Activated T-cell treated with anti-CD3 and anti-CD28 coated beads, Interleukin-2, amount 50 U/mL, for 4 hours (primary cell): Measurements from ENCODE around the gene NOP14. TPM values are rescaled to one million over a fixed set of nuclear protein-coding genes. Genes with fewer than 3 reads are reported as not detected.
"Not testable (repeated sequence)": the region's sequence is repeated elsewhere in the genome, so short reads cannot be mapped to it uniquely, and the experiment has no call there.

Experiments used
- ATAC-seq, 2 donors: fragments of 200-7000 bp; cut with Tn5 transposase; one replicate each; pipeline ENCODE4 v1.10.0; 2021
- DNase-seq: peaks from one replicate; pipeline ENCODE4 v3.0.0-alpha.2; 2020
- H3K27me3 Mint-ChIP-seq: one replicate; pipeline ENCODE4 v1.8.0; 2021; ENCODE audit warnings: low read depth, mixed read lengths
- H3K36me3 Mint-ChIP-seq: one replicate; pipeline ENCODE4 v1.8.0; 2022; ENCODE audit warnings: mixed read lengths; ENCODE audit not compliant: insufficient read depth
- H3K4me1 Mint-ChIP-seq: one replicate; pipeline ENCODE4 v1.8.0; 2021; ENCODE audit warnings: low read depth, mixed read lengths
- H3K4me3 Mint-ChIP-seq: one replicate; pipeline ENCODE4 v1.8.0; 2021; ENCODE audit warnings: mild to moderate bottlenecking, moderate library complexity, mixed read lengths
- H3K9me3 Mint-ChIP-seq: one replicate; pipeline ENCODE4 v1.8.0; 2021; ENCODE audit warnings: mixed read lengths
- total RNA-seq, 3 donors: library from RNA; stranded (reverse); gene quantifications; one replicate each; pipeline ENCODE4 v1.2.1, GENCODE V29; 2021

The NOP14 gene
- total RNA-seq, 3 donors from 2014 or later = 165 to 187 (median 179) TPM

GRCh38 chr4:2977211-2978088 lies 14.2 kb upstream of the NOP14 start:
- ATAC-seq (no peak), DNase-seq (no peak)
- Mint-ChIP-seq H3K4me3 (no peak overlapping the region), H3K36me3 (no peaks in the 10 kb centered on the region), H3K27me3 (peaks cover 3% of the 10 kb centered on the region), H3K4me1 (no peaks in the 10 kb centered on the region), H3K9me3 (peaks cover 4% of the 10 kb centered on the region)

- Mint-ChIP-seq H3K36me3 (no peaks in the 10 kb centered on the region), H3K4me1 (no peaks in the 10 kb centered on the region), H3K4me3 (no peak overlapping the region), H3K9me3 (no peaks in the 10 kb centered on the region), H3K27me3 (peaks cover 1% of the 10 kb centered on the region)
- no peak for DNase-seq
- ATAC-seq = no peak
Observed at GRCh38 chr4:2971275-2971674, 8.1 kb upstream of the NOP14 start.

GRCh38 chr4:2968381-2968780 lies 5.2 kb upstream of the NOP14 start:
- Mint-ChIP-seq H3K4me1 (peaks cover 7% of the 10 kb centered on the region), H3K27me3 (no peaks in the 10 kb centered on the region), H3K9me3 (no peaks in the 10 kb centered on the region), H3K36me3 (no peaks in the 10 kb centered on the region), H3K4me3 (no peak overlapping the region)
- no peak for ATAC-seq
- DNase-seq = no peak

- H3K9me3 Mint-ChIP-seq = no peaks in the 10 kb centered on the region
- DNase-seq (no peak), ATAC-seq (no peak)
- peak overlapping the region; percentile 64 for H3K4me3 Mint-ChIP-seq
- no peaks in the 10 kb centered on the region for H3K27me3 Mint-ChIP-seq
- H3K36me3 Mint-ChIP-seq = peaks cover 8% of the 10 kb centered on the region
- peaks cover 16% of the 10 kb centered on the region for H3K4me1 Mint-ChIP-seq
Observed at GRCh38 chr4:2965262-2965661, 2.1 kb upstream of the NOP14 start.

- Mint-ChIP-seq H3K9me3 (no peaks in the 10 kb centered on the region), H3K36me3 (peaks cover 8% of the 10 kb centered on the region), H3K4me3 (peak overlapping the region; percentile 89), H3K4me1 (peaks cover 20% of the 10 kb centered on the region), H3K27me3 (no peaks in the 10 kb centered on the region)
- ATAC-seq = no peak
- no peak for DNase-seq
Observed at GRCh38 chr4:2964706-2965258, 1.6 kb upstream of the NOP14 start.

- ATAC-seq (no peak), DNase-seq (no peak)
- H3K4me1 Mint-ChIP-seq = peaks cover 25% of the 10 kb centered on the region
- H3K4me3 Mint-ChIP-seq = peak overlapping the region; percentile 89
- H3K27me3 Mint-ChIP-seq = no peaks in the 10 kb centered on the region
- no peaks in the 10 kb centered on the region for H3K9me3 Mint-ChIP-seq
- peaks cover 12% of the 10 kb centered on the region for H3K36me3 Mint-ChIP-seq
Observed at GRCh38 chr4:2963966-2964471, 813 bp upstream of the NOP14 start.

- Mint-ChIP-seq H3K4me3 (peak overlapping the region; percentile 90), H3K27me3 (no peaks in the 10 kb centered on the region), H3K36me3 (peaks cover 24% of the 10 kb centered on the region), H3K9me3 (no peaks in the 10 kb centered on the region), H3K4me1 (peaks cover 38% of the 10 kb centered on the region)
- DNase-seq = peak; percentile 15
- peak; percentile 22 to 33 for ATAC-seq
Observed at GRCh38 chr4:2962614-2963174, 512 bp downstream of the NOP14 start.

GRCh38 chr4:2961811-2962441 lies 1.3 kb downstream of the NOP14 start:
- ATAC-seq (peak; percentile 31 to 47), DNase-seq (no peak)
- no peaks in the 10 kb centered on the region for H3K9me3 Mint-ChIP-seq
- H3K27me3 Mint-ChIP-seq = no peaks in the 10 kb centered on the region
- H3K4me1 Mint-ChIP-seq = peaks cover 41% of the 10 kb centered on the region
- H3K4me3 Mint-ChIP-seq = peak overlapping the region; percentile 90
- H3K36me3 Mint-ChIP-seq = peaks cover 30% of the 10 kb centered on the region

GRCh38 chr4:2961421-2961810 lies 1.8 kb downstream of the NOP14 start:
- Mint-ChIP-seq H3K27me3 (no peaks in the 10 kb centered on the region), H3K4me1 (peaks cover 44% of the 10 kb centered on the region), H3K36me3 (peaks cover 33% of the 10 kb centered on the region), H3K4me3 (peak overlapping the region; percentile 90), H3K9me3 (no peaks in the 10 kb centered on the region)
- DNase-seq (no peak), ATAC-seq (no peak)

GRCh38 chr4:2960450-2960849 lies 2.8 kb downstream of the NOP14 start:
- Mint-ChIP-seq H3K4me3 (peak overlapping the region; percentile 22), H3K36me3 (peaks cover 41% of the 10 kb centered on the region), H3K4me1 (peaks cover 52% of the 10 kb centered on the region)
- ATAC-seq, H3K9me3 Mint-ChIP-seq, H3K27me3 Mint-ChIP-seq, DNase-seq: not testable (repeated sequence)

GRCh38 chr4:2958446-2958845 lies 4.8 kb downstream of the NOP14 start:
- peaks cover 61% of the 10 kb centered on the region for H3K4me1 Mint-ChIP-seq
- no peaks in the 10 kb centered on the region for H3K9me3 Mint-ChIP-seq
- peak overlapping the region; percentile 39 for H3K4me3 Mint-ChIP-seq
- DNase-seq (no peak), ATAC-seq (no peak)
- H3K27me3 Mint-ChIP-seq = no peaks in the 10 kb centered on the region
- H3K36me3 Mint-ChIP-seq = peaks cover 55% of the 10 kb centered on the region

GRCh38 chr4:2955186-2956044 lies 7.8 kb downstream of the NOP14 start:
- peaks cover 65% of the 10 kb centered on the region for H3K4me1 Mint-ChIP-seq
- H3K27me3 Mint-ChIP-seq, ATAC-seq, H3K4me3 Mint-ChIP-seq, DNase-seq, H3K9me3 Mint-ChIP-seq: not testable (repeated sequence)
- peaks cover 67% of the 10 kb centered on the region for H3K36me3 Mint-ChIP-seq

- ATAC-seq (peak; percentile 85 to 89), DNase-seq (no peak)
- Mint-ChIP-seq H3K36me3 (peaks cover 73% of the 10 kb centered on the region), H3K9me3 (no peaks in the 10 kb centered on the region), H3K4me1 (peaks cover 61% of the 10 kb centered on the region), H3K27me3 (no peaks in the 10 kb centered on the region), H3K4me3 (peak overlapping the region; percentile 74)
Observed at GRCh38 chr4:2954358-2955185, 8.6 kb downstream of the NOP14 start.
